NCI-H1436 (cell line): ENCODE results near the gene MAP1LC3B2.

Source experiments
- DNase-seq: peaks from one replicate; lab custom pipeline; 2025; lab: John Stamatoyannopoulos, UW

Gene MAP1LC3B2

GRCh38 chr12:116615141-116615861 lies 56.1 kb downstream of the MAP1LC3B2 start:
- no peak for DNase-seq

GRCh38 chr12:116616536-116617248 lies 57.5 kb downstream of the MAP1LC3B2 start:
- no peak for DNase-seq

- no peak for DNase-seq
Measured at GRCh38 chr12:116619246-116619645, 60.1 kb downstream of the MAP1LC3B2 start.

GRCh38 chr12:116620124-116620491 lies 60.9 kb downstream of the MAP1LC3B2 start:
- DNase-seq, result no peak

GRCh38 chr12:116620492-116621191 lies 61.5 kb downstream of the MAP1LC3B2 start:
- DNase-seq, result no peak

GRCh38 chr12:116621194-116621593 lies 62.0 kb downstream of the MAP1LC3B2 start:
- no peak for DNase-seq

GRCh38 chr12:116624516-116624915 lies 65.3 kb downstream of the MAP1LC3B2 start:
- DNase-seq, result no peak

GRCh38 chr12:116626153-116626552 lies 67.0 kb downstream of the MAP1LC3B2 start:
- DNase-seq, result no peak
